ENCODE measurements around the gene SLC10A4. TPM values are rescaled to one million over a fixed set of nuclear protein-coding genes. Genes with fewer than 3 reads are reported as not detected.

The SLC10A4 gene
- total and polyA plus RNA-seq, 2 experiments from 2014 or later = 2.3 to 4.3 TPM

GRCh38 chr4:48493452-48494100 is 10.4 kb downstream of the SLC10A4 start:
- Histone ChIP-seq H4K20me1 (replicated peaks; ENCODE audit: insufficient read depth) (0 out of 2 replicates have a peak, but pooled peaks cover 4% of the 10 kb centered on the region), H3F3A (replicated peaks; ENCODE audit: low read depth) (peaks cover 16% of the 10 kb centered on the region), H3K4me2 (no peak overlapping the region), H3K27me3 (ENCODE audit: insufficient read depth) (peaks cover 54% of the 10 kb centered on the region), H3K36me3 (ENCODE audit: insufficient read depth) (no peaks in the 10 kb centered on the region), H3K27ac (ENCODE audit: low read depth) (no peak overlapping the region), H3K4me3 (no peak overlapping the region), H3K4me1 (ENCODE audit: insufficient read depth) (peaks cover 15% of the 10 kb centered on the region), H2AFZ (no peak overlapping the region), H3K79me2 (replicated peaks; ENCODE audit: insufficient read depth) (no peaks in the 10 kb centered on the region), H3K9me2 (ENCODE audit: insufficient read depth) (no peaks in the 10 kb centered on the region)
- Mint-ChIP-seq H3K27ac (no peak overlapping the region), H3K27me3 (ENCODE audit: insufficient read depth, low read depth, poor library complexity) (peaks cover 29% of the 10 kb centered on the region), H3K36me3 (ENCODE audit: low read depth) (no peaks in the 10 kb centered on the region; the same call in 2 of the 3 replicates), H3K4me1 (peaks cover 9% of the 10 kb centered on the region), H3K4me3 (no peak overlapping the region), H3K9me3 (no peaks in the 10 kb centered on the region)
- TF ChIP-seq ZNF114 (CRISPR knock-in tag; IDR thresholded peaks at IDR 0.05) = no peak
- no peak for TF ChIP-seq CREB1 (CRISPR knock-in tag; IDR thresholded peaks at IDR 0.05; ENCODE audit: low read depth)
- TF ChIP-seq CTCF (conservative IDR thresholded peaks at IDR 0.05; ENCODE audit: low read depth in 2 of 2) = no peak
- TF ChIP-seq REST (IDR thresholded peaks at IDR 0.05; ENCODE audit: unreplicated experiment) = no peak
- no peak for TF ChIP-seq EZH2phosphoT487 (IDR thresholded peaks at IDR 0.05; ENCODE audit: unreplicated experiment)
- ATAC-seq (no peak), DNase-seq (ENCODE audit: low spot score) (no peak)

GRCh38 chr4:48495941-48496340 is 12.8 kb downstream of the SLC10A4 start:
- H3K27me3 Mint-ChIP-seq (ENCODE audit: insufficient read depth, low read depth, poor library complexity) = peaks cover 13% of the 10 kb centered on the region
- no peak overlapping the region for H3K4me3 Mint-ChIP-seq
- Histone ChIP-seq H4K20me1 (replicated peaks; ENCODE audit: insufficient read depth) (0 out of 2 replicates have a peak, but pooled peaks cover 4% of the 10 kb centered on the region), H3F3A (replicated peaks; ENCODE audit: low read depth) (peaks cover 11% of the 10 kb centered on the region), H3K27me3 (ENCODE audit: insufficient read depth) (peaks cover 31% of the 10 kb centered on the region), H3K79me2 (replicated peaks; ENCODE audit: insufficient read depth) (no peaks in the 10 kb centered on the region), H3K4me2 (no peak overlapping the region), H3K27ac (ENCODE audit: low read depth) (no peak overlapping the region), H2AFZ (no peak overlapping the region), H3K4me3 (no peak overlapping the region), H3K36me3 (ENCODE audit: insufficient read depth) (no peaks in the 10 kb centered on the region), H3K9me2 (ENCODE audit: insufficient read depth) (no peaks in the 10 kb centered on the region), H3K4me1 (ENCODE audit: insufficient read depth) (peaks cover 19% of the 10 kb centered on the region)
- ATAC-seq = no peak
- H3K9me3 Mint-ChIP-seq = no peaks in the 10 kb centered on the region
- no peak overlapping the region for H3K27ac Mint-ChIP-seq
- H3K4me1 Mint-ChIP-seq = peaks cover 15% of the 10 kb centered on the region
- H3K36me3 Mint-ChIP-seq (ENCODE audit: low read depth) = peaks cover 6% of the 10 kb centered on the region; the same call in 2 of the 3 replicates
- DNase-seq (ENCODE audit: low spot score) = no peak
- TF ChIP-seq ZNF114 (CRISPR knock-in tag; IDR thresholded peaks at IDR 0.05) (no peak), EZH2phosphoT487 (IDR thresholded peaks at IDR 0.05; ENCODE audit: unreplicated experiment) (no peak), CREB1 (CRISPR knock-in tag; IDR thresholded peaks at IDR 0.05; ENCODE audit: low read depth) (no peak), POLR2AphosphoS5 (IDR thresholded peaks at IDR 0.05; ENCODE audit: low read depth) (no peak), JUNB (IDR thresholded peaks at IDR 0.05; ENCODE audit: unreplicated experiment) (no peak), REST (IDR thresholded peaks at IDR 0.05; ENCODE audit: unreplicated experiment) (no peak), STAT1 (IDR thresholded peaks at IDR 0.05; ENCODE audit: unreplicated experiment) (no peak)
- TF ChIP-seq, protein P1, sequence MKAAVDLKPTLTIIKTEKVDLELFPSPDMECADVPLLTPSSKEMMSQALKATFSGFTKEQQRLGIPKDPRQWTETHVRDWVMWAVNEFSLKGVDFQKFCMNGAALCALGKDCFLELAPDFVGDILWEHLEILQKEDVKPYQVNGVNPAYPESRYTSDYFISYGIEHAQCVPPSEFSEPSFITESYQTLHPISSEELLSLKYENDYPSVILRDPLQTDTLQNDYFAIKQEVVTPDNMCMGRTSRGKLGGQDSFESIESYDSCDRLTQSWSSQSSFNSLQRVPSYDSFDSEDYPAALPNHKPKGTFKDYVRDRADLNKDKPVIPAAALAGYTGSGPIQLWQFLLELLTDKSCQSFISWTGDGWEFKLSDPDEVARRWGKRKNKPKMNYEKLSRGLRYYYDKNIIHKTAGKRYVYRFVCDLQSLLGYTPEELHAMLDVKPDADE (IDR thresholded peaks at IDR 0.05) = no peak

All from GM23338 (cell line).